IMR-90 (cell line): ENCODE measurements around the gene GPRASP2. TPM values are rescaled to one million over a fixed set of nuclear protein-coding genes. Genes with fewer than 3 reads are reported as not detected.

Experiments
- ATAC-seq: fragments of 200-7000 bp; cut with Tn5 transposase; 2 replicates; pipeline ENCODE4 v1.9.1; 2020; ENCODE audit warnings: low read depth, mild to moderate bottlenecking, moderate library complexity
- BruUV-seq: library from RNA; stranded (reverse); fragments of 400-500 nt; replicated peaks from 2 replicates; lab custom pipeline; 2021; lab: Mats Ljungman, UMichigan
- CTCF ChIA-PET: fragments of 300-600 bp; formaldehyde crosslinking; extraction: SDS; loops from one replicate; lab custom pipeline; 2021; ENCODE audit warnings: antibody characterized with exemption; lab: Yijun Ruan, JAX
- POLR2A ChIA-PET: fragments of 300-600 bp; sonication (Branson Sonifier 250); formaldehyde crosslinking; loops from one replicate; lab custom pipeline; 2022; ENCODE audit warnings: antibody characterized with exemption; ENCODE audit not compliant: unreplicated experiment; lab: Charles Lee
- DNase-seq: peaks from one replicate; pipeline ENCODE4 v3.0.0; 2013
- H2AFZ ChIP-seq: replicated peaks from 2 replicates; pipeline ENCODE3; 2013; ENCODE audit warnings: low read length, mild to moderate bottlenecking; ENCODE audit not compliant: poor library complexity
- H2AK5ac ChIP-seq: 2 replicates; pipeline ENCODE4 v1.6.1; 2013; ENCODE audit warnings: low read depth, low read length, inconsistent platforms
- H2AK9ac ChIP-seq: replicated peaks from 2 replicates; pipeline ENCODE3; 2013; ENCODE audit warnings: mild to moderate bottlenecking, low read depth, low read length, moderate library complexity; ENCODE audit not compliant: poor library complexity
- H2BK120ac ChIP-seq: 2 replicates; pipeline ENCODE4 v1.6.1; 2013; ENCODE audit warnings: low read depth, low read length, inconsistent platforms
- H2BK15ac ChIP-seq: 3 replicates; pipeline ENCODE4 v1.6.1; 2013; ENCODE audit warnings: low read depth, low read length, inconsistent platforms
- H2BK20ac ChIP-seq: 2 replicates; pipeline ENCODE4 v1.6.1; 2013; ENCODE audit warnings: low read depth, mild to moderate bottlenecking, inconsistent platforms, low read length, moderate library complexity
- H2BK5ac ChIP-seq: 2 replicates; pipeline ENCODE4 v1.6.1; 2013; ENCODE audit warnings: mild to moderate bottlenecking, low read depth, low read length, inconsistent platforms; ENCODE audit not compliant: poor library complexity, severe bottlenecking
- H3K14ac ChIP-seq: replicated peaks from 2 replicates; pipeline ENCODE4 v1.6.1; 2013; ENCODE audit warnings: low read depth, low read length, inconsistent platforms
- H3K18ac ChIP-seq: 2 replicates; pipeline ENCODE4 v1.6.1; 2013; ENCODE audit warnings: low read depth, low read length, control low read depth
- H3K23ac ChIP-seq: 2 replicates; pipeline ENCODE4 v1.6.1; 2013; ENCODE audit warnings: low read depth, low read length, inconsistent platforms
- H3K27ac ChIP-seq: 2 replicates; pipeline ENCODE4 v1.5.1; 2013; ENCODE audit warnings: mild to moderate bottlenecking, control low read depth, low read length; ENCODE audit not compliant: insufficient read depth
- H3K27me3 ChIP-seq: 2 replicates; pipeline ENCODE4 v1.6.1; 2013; ENCODE audit warnings: low read length; ENCODE audit not compliant: control insufficient read depth, insufficient read depth
- H3K36me3 ChIP-seq: 2 replicates; pipeline ENCODE4 v1.6.1; 2013; ENCODE audit warnings: low read length, mixed read lengths; ENCODE audit not compliant: control insufficient read depth, insufficient read depth
- H3K4ac ChIP-seq: 2 replicates; pipeline ENCODE4 v1.6.1; 2013; ENCODE audit warnings: low read depth, low read length, inconsistent platforms
- H3K4me1 ChIP-seq: 2 replicates; pipeline ENCODE4 v1.6.1; 2013; ENCODE audit warnings: low read length, mixed read lengths; ENCODE audit not compliant: control insufficient read depth, insufficient read depth
- H3K4me2 ChIP-seq: 2 replicates; pipeline ENCODE4 v1.6.1; 2013; ENCODE audit warnings: low read depth, mild to moderate bottlenecking, control low read depth, low read length, moderate library complexity
- H3K4me3 ChIP-seq: 2 replicates; pipeline ENCODE4 v1.5.1; 2013; ENCODE audit warnings: low read depth, mild to moderate bottlenecking, control low read depth, low read length, moderate library complexity; ENCODE audit not compliant: insufficient read depth
- H3K56ac ChIP-seq: 2 replicates; pipeline ENCODE4 v1.6.1; 2013; ENCODE audit warnings: low read length, inconsistent platforms; ENCODE audit not compliant: insufficient read depth; ENCODE audit errors: extremely low read depth
- H3K79me1 ChIP-seq, 2 experiments: 2 replicates each; pipeline ENCODE4 v1.6.1; 2013; ENCODE audit warnings: low read length in 2 of 2, inconsistent platforms in 1 of 2, low read depth in 1 of 2
- H3K9ac ChIP-seq: 2 replicates; pipeline ENCODE4 v1.6.1; 2013; ENCODE audit warnings: low read depth, low read length, control low read depth
- H3K9me1 ChIP-seq: 2 replicates; pipeline ENCODE4 v1.6.1; 2013; ENCODE audit warnings: low read length, inconsistent platforms; ENCODE audit not compliant: insufficient read depth
- H3K9me3 ChIP-seq: 2 replicates; pipeline ENCODE4 v1.6.1; 2013; ENCODE audit warnings: low read length; ENCODE audit not compliant: control insufficient read depth, insufficient read depth
- H4K20me1 ChIP-seq: 2 replicates; pipeline ENCODE4 v1.6.1; 2013; ENCODE audit warnings: low read length, inconsistent platforms; ENCODE audit not compliant: insufficient read depth
- H4K5ac ChIP-seq: 2 replicates; pipeline ENCODE4 v1.6.1; 2013; ENCODE audit warnings: mild to moderate bottlenecking, low read depth, low read length, control low read depth
- H4K8ac ChIP-seq, 2 experiments: 2 replicates each; pipeline ENCODE4 v1.6.1; 2013; ENCODE audit warnings: low read depth in 2 of 2, low read length in 2 of 2, control low read depth in 1 of 2, inconsistent platforms in 1 of 2
- H4K91ac ChIP-seq: 2 replicates; pipeline ENCODE4 v1.6.1; 2013; ENCODE audit warnings: low read depth, low read length, inconsistent platforms; ENCODE audit not compliant: insufficient read depth
- BHLHE40 ChIP-seq: fragments of 150-350 bp; IDR thresholded peaks from 2 replicates; pipeline ENCODE4 v1.6.1; 2016; ENCODE audit warnings: mild to moderate bottlenecking, low read depth, low read length
- CEBPB ChIP-seq: IDR thresholded peaks from 2 replicates; pipeline ENCODE4 v1.6.1; 2012; ENCODE audit warnings: low read depth, low read length, improper control_type of control experiment
- CHD1 ChIP-seq: IDR thresholded peaks from 2 replicates; pipeline ENCODE4 v1.6.1; 2012; ENCODE audit warnings: low read depth, low read length, improper control_type of control experiment
- FOS ChIP-seq: fragments of 150-350 bp; IDR thresholded peaks from 2 replicates; pipeline ENCODE4 v1.6.1; 2016; ENCODE audit warnings: low read depth, low read length
- MAFK ChIP-seq: IDR thresholded peaks from 2 replicates; pipeline ENCODE4 v1.6.1; 2012; ENCODE audit warnings: low read depth, low read length, improper control_type of control experiment
- MAZ ChIP-seq: IDR thresholded peaks from 2 replicates; pipeline ENCODE4 v1.6.1; 2012; ENCODE audit warnings: low read depth, mild to moderate bottlenecking, low read length, improper control_type of control experiment, moderate library complexity, borderline replicate concordance
- MXI1 ChIP-seq: IDR thresholded peaks from 2 replicates; pipeline ENCODE4 v1.6.1; 2012; ENCODE audit warnings: low read depth, mild to moderate bottlenecking, low read length, moderate library complexity, borderline replicate concordance
- NFE2L2 ChIP-seq: fragments of 150-350 bp; IDR thresholded peaks from 2 replicates; pipeline ENCODE4 v1.6.1; 2016; ENCODE audit warnings: low read depth, mild to moderate bottlenecking, low read length
- POLR2A ChIP-seq: IDR thresholded peaks from 2 replicates; pipeline ENCODE4 v1.6.1; 2012; ENCODE audit warnings: mild to moderate bottlenecking, low read depth, low read length
- RAD21 ChIP-seq: IDR thresholded peaks from 2 replicates; pipeline ENCODE4 v1.6.1; 2012; ENCODE audit warnings: low read length, improper control_type of control experiment
- RCOR1 ChIP-seq: IDR thresholded peaks from 2 replicates; pipeline ENCODE4 v1.6.1; 2012; ENCODE audit warnings: mild to moderate bottlenecking, low read length, improper control_type of control experiment; ENCODE audit not compliant: insufficient replicate concordance
- RFX5 ChIP-seq: IDR thresholded peaks from 2 replicates; pipeline ENCODE4 v1.8.0; 2012; ENCODE audit warnings: low read depth, mild to moderate bottlenecking, low read length, moderate library complexity
- SMC3 ChIP-seq: fragments of 150-350 bp; IDR thresholded peaks from 2 replicates; pipeline ENCODE4 v1.6.1; 2016; ENCODE audit warnings: low read depth, mild to moderate bottlenecking, antibody characterized with exemption, low read length, moderate library complexity
- dilution Hi-C: fragments of 300-500 bp; cut with HindIII; formaldehyde crosslinking; loops from one replicate; pipeline ENCODE4 v1.14.3; 2018; ENCODE audit warnings: low sequenced_read_pairs; ENCODE audit not compliant: unreplicated experiment
- in situ Hi-C: fragments of 300-500 bp; cut with MboI; formaldehyde crosslinking; loops from 3 replicates; pipeline ENCODE4 v1.14.3; 2019; ENCODE audit warnings: low sequenced_read_pairs, inconsistent platforms, mixed read lengths
- intact Hi-C: fragments of 100-400 bp; cut with micrococcal nuclease; formaldehyde crosslinking; loops from 2 replicates; pipeline ENCODE4 v1.10.0; 2022
- polyA plus RNA-seq, 3 experiments: library from polyadenylated mRNA; depleted of rRNA; stranded (reverse); fragments of >200 nt; gene quantifications; 2 replicates each; pipeline ENCODE4 v1.2.3, GENCODE V29; 2012; ENCODE audit warnings: low replicate concordance in 1 of 3
- total RNA-seq: library from RNA; depleted of rRNA; stranded (reverse); fragments of >200 nt; gene quantifications from 2 replicates; pipeline ENCODE4 v1.2.3, GENCODE V29; 2012
- TF ChIP-seq, protein P1 (sequence below): conservative IDR thresholded peaks from 2 replicates; pipeline ENCODE4 v1.5.1; 2012; ENCODE audit warnings: mild to moderate bottlenecking, low read depth, low read length, improper control_type of control experiment
- TF ChIP-seq, protein P2 (sequence below): fragments of 150-350 bp; IDR thresholded peaks from 2 replicates; pipeline ENCODE4 v1.6.1; 2017; ENCODE audit warnings: mild to moderate bottlenecking, antibody characterized with exemption, low read length, low read depth

The GPRASP2 gene
- total and polyA plus RNA-seq, 2 of the 4 experiments (the other 2 are of a cell fraction): 9.4 to 24.7 TPM

DNA sequence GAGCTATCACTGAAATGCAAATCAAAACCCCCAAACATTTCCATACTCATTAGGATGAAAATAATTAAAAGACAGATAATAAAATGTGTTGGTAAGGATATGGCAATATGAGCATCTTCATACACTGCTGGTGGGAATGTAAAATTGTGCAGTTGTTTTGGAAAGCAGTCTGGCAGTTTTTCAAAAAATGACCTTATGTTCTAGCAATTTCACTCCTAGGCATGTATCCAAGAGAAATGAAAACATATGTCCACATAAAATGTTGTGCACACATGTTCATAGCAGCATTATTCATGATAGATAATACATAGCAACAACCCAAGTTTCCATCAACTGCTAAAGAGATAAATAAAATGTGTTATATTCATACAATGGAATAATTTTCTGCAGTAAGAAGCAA, 14.8 kb upstream of the GPRASP2 start:
- Histone ChIP-seq H3K36me3 (no peaks in the 10 kb centered on the region), H3K18ac (no peak overlapping the region), H4K8ac (no peak overlapping the region), H3K9me1 (peaks cover 3% of the 10 kb centered on the region; the same call in 1 of the 2 replicates), H3K4me3 (no peak overlapping the region), H4K5ac (no peak overlapping the region), H3K4me2 (no peak overlapping the region), H3K56ac (no peak overlapping the region), H2BK5ac (no peak overlapping the region), H3K79me1 (no peaks in the 10 kb centered on the region), H3K9me3 (no peaks in the 10 kb centered on the region), H2AK9ac (no peak overlapping the region), H2BK120ac (no peak overlapping the region), H2AK5ac (no peak overlapping the region), H2AFZ (no peak overlapping the region), H3K27ac (no peak overlapping the region), H3K4ac (no peak overlapping the region), H4K91ac (no peak overlapping the region), H2BK20ac (no peak overlapping the region), H3K9ac (no peak overlapping the region), H3K23ac (no peak overlapping the region), H3K4me1 (no peaks in the 10 kb centered on the region), H2BK15ac (no peak overlapping the region), H3K14ac (no peak overlapping the region), H4K20me1 (no peaks in the 10 kb centered on the region), H3K27me3 (no peaks in the 10 kb centered on the region)
- ATAC-seq (no peak), DNase-seq (peak; percentile 52)
- intact Hi-C loops (no loop called here), in situ Hi-C loops (no loop called here), dilution Hi-C loops (no loop called here)
- POLR2A ChIA-PET: no interaction called here
- TF ChIP-seq, protein P1, sequence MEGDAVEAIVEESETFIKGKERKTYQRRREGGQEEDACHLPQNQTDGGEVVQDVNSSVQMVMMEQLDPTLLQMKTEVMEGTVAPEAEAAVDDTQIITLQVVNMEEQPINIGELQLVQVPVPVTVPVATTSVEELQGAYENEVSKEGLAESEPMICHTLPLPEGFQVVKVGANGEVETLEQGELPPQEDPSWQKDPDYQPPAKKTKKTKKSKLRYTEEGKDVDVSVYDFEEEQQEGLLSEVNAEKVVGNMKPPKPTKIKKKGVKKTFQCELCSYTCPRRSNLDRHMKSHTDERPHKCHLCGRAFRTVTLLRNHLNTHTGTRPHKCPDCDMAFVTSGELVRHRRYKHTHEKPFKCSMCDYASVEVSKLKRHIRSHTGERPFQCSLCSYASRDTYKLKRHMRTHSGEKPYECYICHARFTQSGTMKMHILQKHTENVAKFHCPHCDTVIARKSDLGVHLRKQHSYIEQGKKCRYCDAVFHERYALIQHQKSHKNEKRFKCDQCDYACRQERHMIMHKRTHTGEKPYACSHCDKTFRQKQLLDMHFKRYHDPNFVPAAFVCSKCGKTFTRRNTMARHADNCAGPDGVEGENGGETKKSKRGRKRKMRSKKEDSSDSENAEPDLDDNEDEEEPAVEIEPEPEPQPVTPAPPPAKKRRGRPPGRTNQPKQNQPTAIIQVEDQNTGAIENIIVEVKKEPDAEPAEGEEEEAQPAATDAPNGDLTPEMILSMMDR: no peak
- no peak for TF ChIP-seq FOS
- TF ChIP-seq CHD1: no peak
- TF ChIP-seq RAD21: no peak
- no peak for TF ChIP-seq MAZ
- no peak for TF ChIP-seq MXI1
- no peak for TF ChIP-seq POLR2A
- TF ChIP-seq RCOR1: no peak
- TF ChIP-seq SMC3: no peak
- no peak for TF ChIP-seq NFE2L2
- TF ChIP-seq BHLHE40: no peak
- TF ChIP-seq, protein P2, sequence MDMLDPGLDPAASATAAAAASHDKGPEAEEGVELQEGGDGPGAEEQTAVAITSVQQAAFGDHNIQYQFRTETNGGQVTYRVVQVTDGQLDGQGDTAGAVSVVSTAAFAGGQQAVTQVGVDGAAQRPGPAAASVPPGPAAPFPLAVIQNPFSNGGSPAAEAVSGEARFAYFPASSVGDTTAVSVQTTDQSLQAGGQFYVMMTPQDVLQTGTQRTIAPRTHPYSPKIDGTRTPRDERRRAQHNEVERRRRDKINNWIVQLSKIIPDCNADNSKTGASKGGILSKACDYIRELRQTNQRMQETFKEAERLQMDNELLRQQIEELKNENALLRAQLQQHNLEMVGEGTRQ: no peak
- TF ChIP-seq RFX5: no peak
- no peak for TF ChIP-seq CEBPB
- no peak for TF ChIP-seq MAFK
- no TSS peak for BruUV-seq
- CTCF ChIA-PET: no interaction called here
